ENCODE results near the gene AP3B2.

GRCh38 chr15:82674873-82675272 lies 34.8 kb downstream of the AP3B2 start:
- no peak for TF ChIP-seq EZH2 (IDR thresholded peaks at IDR 0.05; ENCODE audit: borderline replicate concordance, low read depth, low read length, severe bottlenecking)
- TF ChIP-seq CTCF (IDR thresholded peaks at IDR 0.05; ENCODE audit: borderline replicate concordance, extremely low read depth, low read length, poor library complexity, severe bottlenecking), result no peak
